OCI-M2 (cell line): ENCODE measurements around the gene CKMT1B.
"Not testable (repeated sequence)": the region's sequence is repeated elsewhere in the genome, so short reads cannot be mapped to it uniquely, and the experiment has no call there.

Experiments
- DNase-seq: peaks from one replicate; lab custom pipeline; 2025; ENCODE audit not compliant: unreplicated experiment; lab: John Stamatoyannopoulos, UW

CKMT1B gene

GRCh38 chr15:43593328-43594190, at the start of gene CKMT1B:
CKMT1B (plus strand) TSS chr15:43594027; CDS start chr15:43594219, 192 bp downstream.
- DNase-seq, result not testable (repeated sequence)

DNA sequence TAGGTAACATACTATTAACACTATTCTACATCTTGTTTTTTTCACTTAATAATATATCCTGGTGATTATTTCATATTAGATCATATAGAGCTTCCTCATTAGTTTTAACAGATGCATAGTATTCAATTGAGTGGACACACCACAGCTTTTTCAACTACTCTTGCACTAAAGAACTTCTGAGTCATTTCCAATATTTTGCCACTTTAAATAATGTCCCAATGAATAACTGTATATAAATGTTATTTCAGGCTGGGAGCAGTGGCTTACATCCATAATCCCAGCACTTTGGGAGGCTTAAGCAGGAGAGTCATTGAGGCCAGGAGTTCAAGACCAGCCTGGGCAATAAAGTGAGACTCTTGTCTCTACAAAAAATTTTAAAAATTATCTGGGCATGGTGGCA, 49.6 kb upstream of the CKMT1B start:
- DNase-seq, result no peak

DNA sequence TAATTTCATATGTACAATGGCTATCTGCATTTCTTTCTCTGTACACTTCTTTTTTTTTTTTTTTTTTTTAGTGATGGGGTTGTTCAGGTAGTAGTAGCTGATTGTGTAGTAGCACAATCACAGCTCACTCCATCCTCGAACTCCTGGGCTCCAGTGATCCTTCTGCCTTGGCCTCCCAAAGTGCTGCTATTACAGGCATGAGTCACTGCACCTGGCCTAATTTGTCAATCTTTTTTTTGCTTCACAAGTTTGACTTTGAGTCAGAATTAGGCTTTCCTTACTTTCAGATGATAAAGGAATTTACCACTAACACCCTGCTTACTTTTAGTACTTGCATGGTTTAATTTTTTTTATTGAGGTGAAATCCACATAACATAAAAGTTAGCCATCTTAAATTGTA, 48.4 kb upstream of the CKMT1B start:
- no peak for DNase-seq

- no peak for DNase-seq
These were observed 46.3 kb upstream of the CKMT1B start for GRCh38 chr15:43547539-43547938.

DNA sequence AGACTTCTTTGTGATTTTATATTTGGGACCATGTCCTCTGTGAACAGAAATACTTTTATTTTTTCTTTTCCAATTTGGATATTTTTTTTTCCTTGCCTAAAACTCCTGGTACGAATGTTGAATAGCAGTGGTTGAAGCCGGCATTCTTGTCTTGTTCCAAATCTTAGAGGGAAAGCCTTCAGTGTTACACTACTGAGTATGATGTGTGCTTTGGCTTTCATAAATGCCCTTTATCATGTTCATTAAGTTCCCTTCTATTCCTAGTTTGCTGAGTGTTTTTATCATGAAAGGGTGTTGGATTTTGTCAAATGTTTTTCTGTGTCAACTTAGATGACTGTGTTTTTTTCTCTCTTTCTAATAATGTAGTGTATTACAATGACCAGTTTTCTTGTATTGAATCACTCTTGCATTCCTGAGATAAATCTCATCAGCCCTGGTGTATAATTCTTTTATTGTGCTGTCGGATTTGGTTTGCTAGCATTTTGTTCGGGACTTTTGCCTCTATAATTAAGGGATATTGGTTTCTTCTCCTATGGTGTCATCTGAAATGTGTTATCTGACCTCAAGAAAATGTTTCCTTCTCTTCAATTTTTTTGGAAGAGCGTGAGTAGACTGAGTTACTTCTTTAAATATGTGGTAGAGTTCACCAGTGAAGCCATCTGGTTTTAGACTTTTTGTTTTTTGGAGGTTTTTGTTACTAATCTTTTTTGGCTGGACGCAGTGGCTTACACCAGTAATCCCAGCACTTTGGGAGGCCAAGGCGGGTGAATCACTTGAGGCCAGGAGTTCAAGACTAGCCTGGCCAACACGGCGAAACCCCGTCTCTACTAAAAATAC, 43.1 kb upstream of the CKMT1B start:
- DNase-seq, result no peak

GRCh38 chr15:43552256-43552655, 41.6 kb upstream of the CKMT1B start:
- no peak for DNase-seq

- DNase-seq, result no peak
These were observed 40.8 kb upstream of the CKMT1B start for GRCh38 chr15:43552986-43553385.

DNA sequence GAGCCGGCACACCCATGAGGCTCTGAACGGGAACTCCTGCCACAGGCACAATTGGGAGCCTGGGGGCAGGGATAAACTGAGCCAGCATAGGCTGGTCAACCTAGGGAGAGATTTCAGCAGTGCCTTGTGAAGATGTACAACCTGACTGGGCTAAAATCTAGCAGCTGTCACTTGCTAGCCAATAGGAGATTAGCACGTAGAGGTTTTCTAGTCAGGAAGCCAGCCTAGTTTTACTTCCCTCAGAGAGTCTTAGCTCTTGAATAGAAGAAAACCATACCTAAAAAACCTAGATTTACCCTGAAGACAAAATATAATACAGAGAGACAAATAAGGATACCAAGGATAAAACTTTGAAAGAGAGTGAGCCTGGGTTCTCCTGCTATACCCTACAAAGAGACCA, 31.1 kb upstream of the CKMT1B start:
- DNase-seq, result not testable (repeated sequence)

DNA sequence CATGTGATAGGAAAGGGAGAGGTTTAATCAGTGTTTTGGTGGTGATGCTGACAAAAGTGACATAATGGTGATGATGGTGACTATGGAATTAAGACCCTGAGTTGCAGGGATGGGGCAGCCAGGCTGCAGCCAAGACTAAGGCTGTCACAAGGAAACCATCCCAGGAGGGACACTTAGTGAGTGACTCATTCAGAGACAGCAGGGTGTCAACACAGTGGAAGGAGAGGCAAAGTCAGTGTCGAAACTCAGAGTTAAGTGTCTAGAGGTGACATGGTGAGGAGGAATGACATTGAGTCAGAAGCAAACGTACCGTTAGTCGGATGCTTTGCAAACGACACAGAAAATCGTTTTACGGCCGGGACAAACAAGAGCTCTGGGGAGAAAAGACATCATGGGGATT, 30.0 kb upstream of the CKMT1B start:
- not testable (repeated sequence) for DNase-seq

GRCh38 chr15:43566615-43567014, 27.2 kb upstream of the CKMT1B start:
- DNase-seq, result not testable (repeated sequence)

GRCh38 chr15:43574607-43575006, 19.2 kb upstream of the CKMT1B start:
- not testable (repeated sequence) for DNase-seq

GRCh38 chr15:43589778-43590466, 3.9 kb upstream of the CKMT1B start, which contains the start of gene PPIP5K1:
PPIP5K1 (minus strand) TSS chr15:43590208; CDS start chr15:43584504, 5,704 bp downstream.
- not testable (repeated sequence) for DNase-seq

DNA sequence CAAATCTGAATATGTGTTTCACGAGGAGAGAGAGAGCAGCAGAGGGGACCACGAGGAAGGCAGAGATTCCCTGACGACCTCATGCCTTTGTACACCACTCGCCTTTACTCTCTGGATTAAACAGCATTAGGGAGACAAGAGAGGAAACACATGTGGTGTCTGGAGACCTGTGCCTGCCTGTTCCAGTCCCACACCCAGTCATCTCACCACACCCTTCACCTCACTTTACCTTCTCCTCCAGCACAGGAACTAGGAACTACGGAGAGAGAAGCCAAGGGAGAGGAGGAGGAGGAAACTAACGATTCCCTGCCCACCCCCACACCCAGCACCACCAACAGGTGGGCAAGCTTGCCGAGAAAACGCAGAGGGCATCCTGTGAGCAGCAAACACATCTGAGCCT, 986 bp upstream of the CKMT1B start:
- DNase-seq, result not testable (repeated sequence)

DNA sequence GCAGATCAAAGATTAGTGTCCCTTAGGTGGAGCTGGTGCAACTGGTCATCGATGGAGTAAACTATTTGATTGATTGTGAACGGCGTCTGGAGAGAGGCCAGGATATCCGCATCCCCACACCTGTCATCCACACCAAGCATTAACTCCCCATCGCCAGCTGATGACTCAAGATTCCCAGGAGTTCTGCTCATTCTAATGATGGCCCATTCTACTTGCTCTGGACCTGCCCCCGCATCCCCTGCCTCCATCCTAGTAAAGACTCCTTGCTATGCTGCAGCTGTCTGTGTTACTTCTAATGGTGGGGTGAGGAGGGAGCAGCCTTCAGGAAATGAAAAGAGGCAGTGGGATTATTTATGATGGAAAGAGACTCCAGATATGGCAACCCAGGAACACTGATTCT, 5.3 kb downstream of the CKMT1B start:
- DNase-seq, result not testable (repeated sequence)

DNA sequence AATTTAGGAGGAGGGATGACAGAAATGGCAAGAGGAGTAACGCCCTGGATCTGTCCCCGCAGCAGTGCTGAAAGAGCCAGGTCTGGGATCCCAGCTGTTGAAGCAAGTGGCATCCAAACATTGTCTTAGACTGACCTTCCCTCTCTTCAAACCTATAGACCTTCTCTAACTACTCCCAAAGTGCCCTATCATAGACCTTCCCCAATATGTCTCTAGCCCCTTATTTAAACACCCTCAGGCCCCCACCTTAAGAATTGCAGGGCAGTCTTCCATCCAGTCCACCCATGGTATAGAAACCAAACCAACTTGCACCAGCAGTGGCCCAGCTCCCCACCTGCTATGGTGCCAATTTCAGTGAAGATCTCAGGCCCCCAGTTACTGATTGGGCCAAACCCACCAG, 6.4 kb downstream of the CKMT1B start:
- not testable (repeated sequence) for DNase-seq

- DNase-seq, result not testable (repeated sequence)
These were observed 8.4 kb downstream of the CKMT1B start for GRCh38 chr15:43602233-43602632.

DNA sequence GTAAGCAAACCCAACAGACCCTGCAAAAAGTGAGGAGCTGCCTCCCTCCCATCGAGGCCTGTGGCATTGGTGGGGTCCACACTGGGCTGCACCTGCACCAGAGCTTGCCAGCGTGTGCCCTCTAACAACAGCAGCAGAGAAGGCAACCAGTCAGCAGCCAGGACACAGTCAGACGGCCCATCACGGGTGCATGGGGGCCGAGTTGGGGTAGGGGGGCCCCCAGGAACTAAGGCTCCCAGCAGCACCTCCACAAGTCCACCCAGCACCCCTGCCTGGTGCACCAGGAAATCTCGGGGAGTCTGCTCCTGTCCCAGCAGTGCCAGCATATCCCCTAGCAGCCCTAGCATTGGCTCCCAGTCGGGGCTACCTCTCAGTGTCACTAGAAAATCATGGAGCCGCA, 23.9 kb downstream of the CKMT1B start:
- not testable (repeated sequence) for DNase-seq

GRCh38 chr15:43618700-43619099, 24.9 kb downstream of the CKMT1B start, which contains the start of gene STRC:
STRC (minus strand) TSS chr15:43618800; CDS start chr15:43618722, 78 bp downstream.
- DNase-seq, result not testable (repeated sequence)

DNA sequence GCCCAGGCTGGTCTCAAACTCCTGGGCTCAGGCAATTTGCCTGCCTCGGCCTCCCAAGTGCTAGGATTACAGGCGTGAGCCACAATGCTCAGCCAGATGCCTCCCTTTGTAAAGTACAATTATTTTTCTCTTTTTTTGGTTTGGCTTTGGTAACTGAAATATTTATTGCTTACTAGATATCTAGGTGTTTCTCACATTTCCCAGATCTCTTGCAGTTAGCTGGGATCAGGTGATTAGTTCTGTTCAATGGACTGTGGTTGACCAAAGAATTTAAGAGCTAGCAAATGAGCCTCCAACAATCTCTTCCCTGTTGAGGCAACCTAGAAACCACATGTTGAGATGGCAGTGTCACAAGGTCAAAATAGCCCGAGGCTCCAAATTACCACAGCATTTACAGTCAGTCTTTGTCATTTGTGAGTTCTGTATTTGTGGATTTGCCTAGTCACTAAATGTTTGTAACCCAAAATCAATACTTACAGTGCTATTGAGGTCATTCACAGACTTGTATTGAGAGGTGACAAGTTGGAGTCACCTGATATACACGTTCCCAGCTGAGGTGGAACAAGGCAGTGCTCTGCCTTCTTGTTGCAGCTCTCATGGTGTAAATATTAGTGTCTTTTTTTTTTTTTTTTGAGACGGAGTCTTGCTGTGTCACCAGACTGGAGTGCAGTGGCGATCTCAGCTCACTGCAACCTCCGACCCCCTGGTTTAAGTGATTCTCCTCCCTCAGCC, 28.4 kb downstream of the CKMT1B start:
- DNase-seq, result not testable (repeated sequence)

- no peak for DNase-seq
These were observed 31.3 kb downstream of the CKMT1B start for GRCh38 chr15:43625106-43625505.
